ENCODE data around the gene CPSF2. TPM values are rescaled to one million over a fixed set of nuclear protein-coding genes. Genes with fewer than 3 reads are reported as not detected.
A peak's percentile ranks its signal among the peaks of the same experiment; 100 is the strongest.
"Not testable (repeated sequence)": the region's sequence is repeated elsewhere in the genome, so short reads cannot be mapped to it uniquely, and the experiment has no call there.

CPSF2 gene
- total RNA-seq, 3 donors from 2014 or later = 33.4 to 57.5 (median 47.0) TPM

- Histone ChIP-seq H3K9me3 (no peaks in the 10 kb centered on the region), H3K4me3 (no peak overlapping the region), H3K36me3 (ENCODE audit: low read depth) (no peaks in the 10 kb centered on the region), H3K4me1 (ENCODE audit: low read depth) (no peaks in the 10 kb centered on the region)
- no peak for ATAC-seq
- intact Hi-C loops (cut with DNase I, micrococcal nuclease) = no loop called here
- no peak for DNase-seq
- no peak for TF ChIP-seq CTCF (IDR thresholded peaks at IDR 0.05)
Observed at GRCh38 chr14:92204792-92205191, 83.0 kb downstream of the CPSF2 start.

GRCh38 chr14:92207012-92207927 is 85.5 kb downstream of the CPSF2 start:
- no peak for TF ChIP-seq CTCF (IDR thresholded peaks at IDR 0.05)
- intact Hi-C loops (cut with DNase I, micrococcal nuclease) = no loop called here
- Histone ChIP-seq H3K4me3 (no peak overlapping the region), H3K9me3 (no peaks in the 10 kb centered on the region), H3K36me3 (ENCODE audit: low read depth) (no peaks in the 10 kb centered on the region), H3K4me1 (ENCODE audit: low read depth) (no peaks in the 10 kb centered on the region)
- peak in 1 of 3 donors; percentile 5 for DNase-seq
- ATAC-seq = peak; percentile 14

GRCh38 chr14:92207928-92208265 is 86.1 kb downstream of the CPSF2 start:
- intact Hi-C loops (cut with DNase I, micrococcal nuclease) = no loop called here
- TF ChIP-seq CTCF (IDR thresholded peaks at IDR 0.05) = no peak
- ATAC-seq (no peak), DNase-seq (no peak)
- no peaks in the 10 kb centered on the region for H3K36me3 ChIP-seq (ENCODE audit: low read depth)
- no peaks in the 10 kb centered on the region for H3K4me1 ChIP-seq (ENCODE audit: low read depth)
- no peaks in the 10 kb centered on the region for H3K9me3 ChIP-seq
- no peak overlapping the region for H3K4me3 ChIP-seq

GRCh38 chr14:92209141-92209540 is 87.4 kb downstream of the CPSF2 start:
- intact Hi-C loops (cut with DNase I, micrococcal nuclease) = no loop called here
- ATAC-seq = no peak

GRCh38 chr14:92213125-92213524 is 91.4 kb downstream of the CPSF2 start:
- H3K4me1 ChIP-seq (ENCODE audit: low read depth); DNase-seq; H3K9me3 ChIP-seq; ATAC-seq; H3K36me3 ChIP-seq (ENCODE audit: low read depth); intact Hi-C loops (cut with DNase I, micrococcal nuclease); H3K4me3 ChIP-seq: not testable (repeated sequence)

More at GRCh38 chr14:92209141-92209540, 87.4 kb downstream of the CPSF2 start:
- H3K4me3 ChIP-seq = no peak overlapping the region
- H3K36me3 ChIP-seq (ENCODE audit: low read depth) = no peaks in the 10 kb centered on the region
- no peak for DNase-seq
- TF ChIP-seq CTCF (IDR thresholded peaks at IDR 0.05) = no peak
- no peaks in the 10 kb centered on the region for H3K9me3 ChIP-seq
- no peaks in the 10 kb centered on the region for H3K4me1 ChIP-seq (ENCODE audit: low read depth)

GRCh38 chr14:92215579-92215978 is 93.8 kb downstream of the CPSF2 start:
- Histone ChIP-seq H3K4me1 (ENCODE audit: low read depth) (no peaks in the 10 kb centered on the region), H3K4me3 (no peak overlapping the region), H3K9me3 (no peaks in the 10 kb centered on the region), H3K36me3 (ENCODE audit: low read depth) (no peaks in the 10 kb centered on the region)
- TF ChIP-seq CTCF (IDR thresholded peaks at IDR 0.05) = no peak
- no peak for DNase-seq
- ATAC-seq = no peak
- intact Hi-C loops (cut with DNase I, micrococcal nuclease) = no loop called here
